OCI-LY1 (cell line): Measurements from ENCODE around the gene TULP3.

Source experiments
- H2AFZ ChIP-seq: fragments of 200-600 bp; sonication (generic), shearing (Covaris generic); 2 replicates; pipeline ENCODE4 v1.6.0; 2014; ENCODE audit warnings: antibody characterized with exemption, mild to moderate bottlenecking, low read length
- H3F3A ChIP-seq: fragments of 200-600 bp; sonication (generic), shearing (Covaris generic); 2 replicates; pipeline ENCODE4 v1.6.0; 2014; ENCODE audit warnings: mild to moderate bottlenecking, antibody characterized with exemption, low read length, moderate library complexity; ENCODE audit not compliant: insufficient read depth
- H3K27ac ChIP-seq: fragments of 200-600 bp; sonication (generic); 2 replicates; pipeline ENCODE4 v1.5.1; 2014; ENCODE audit warnings: low read length, mixed run types, mild to moderate bottlenecking, low read depth; ENCODE audit not compliant: poor library complexity, severe bottlenecking
- H3K27me3 ChIP-seq: fragments of 200-600 bp; sonication (generic); 2 replicates; pipeline ENCODE4 v1.6.0; 2014; ENCODE audit warnings: antibody characterized with exemption, mild to moderate bottlenecking, low read length, moderate library complexity; ENCODE audit not compliant: insufficient read depth
- H3K36me3 ChIP-seq: fragments of 200-600 bp; sonication (generic); 2 replicates; pipeline ENCODE4 v1.6.1; 2014; ENCODE audit warnings: mild to moderate bottlenecking, antibody characterized with exemption, low read length, moderate library complexity, mixed read lengths; ENCODE audit not compliant: insufficient read depth
- H3K4me1 ChIP-seq: fragments of 200-600 bp; sonication (generic); 2 replicates; pipeline ENCODE4 v1.5.1; 2014; ENCODE audit warnings: mild to moderate bottlenecking, low read length, moderate library complexity; ENCODE audit not compliant: insufficient read depth, severe bottlenecking
- H3K4me2 ChIP-seq: fragments of 200-600 bp; sonication (generic), shearing (Covaris generic); 2 replicates; pipeline ENCODE4 v1.6.1; 2014; ENCODE audit warnings: low read length
- H3K4me3 ChIP-seq: fragments of 200-600 bp; sonication (generic); 2 replicates; pipeline ENCODE4 v1.5.1; 2014; ENCODE audit warnings: low read length, low read depth, mild to moderate bottlenecking, mixed read lengths; ENCODE audit not compliant: poor library complexity, severe bottlenecking
- H3K79me2 ChIP-seq: fragments of 200-600 bp; shearing (Covaris generic); 2 replicates; pipeline ENCODE4 v1.6.1; 2016; ENCODE audit warnings: mixed run types, low read length, mixed read lengths; ENCODE audit not compliant: insufficient read depth
- H3K9ac ChIP-seq: fragments of 200-600 bp; sonication (generic), shearing (Covaris generic); 2 replicates; pipeline ENCODE4 v1.6.1; 2014; ENCODE audit warnings: mild to moderate bottlenecking, low read length, mixed read lengths
- H3K9me2 ChIP-seq: fragments of 200-600 bp; sonication (generic), shearing (Covaris generic); 2 replicates; pipeline ENCODE4 v1.6.1; 2014; ENCODE audit warnings: low read depth, mild to moderate bottlenecking, low read length, mixed read lengths
- H3K9me3 ChIP-seq: fragments of 200-600 bp; shearing (Covaris generic); 2 replicates; pipeline ENCODE4 v1.6.1; 2014; ENCODE audit warnings: low read length, mixed read lengths
- H4K20me1 ChIP-seq: fragments of 200-600 bp; sonication (generic), shearing (Covaris generic); 2 replicates; pipeline ENCODE4 v1.6.0; 2016; ENCODE audit warnings: mild to moderate bottlenecking, low read length; ENCODE audit not compliant: insufficient read depth
- EZH2 ChIP-seq: fragments of 200-600 bp; sonication (generic), shearing (Covaris generic); IDR thresholded peaks from 2 replicates; pipeline ENCODE4 v1.8.0; 2017; ENCODE audit warnings: borderline replicate concordance, mixed run types, mild to moderate bottlenecking, antibody characterized with exemption, low read length, moderate library complexity, mixed read lengths
- TF ChIP-seq, protein P1 (sequence below): fragments of 200-600 bp; sonication (generic), shearing (Covaris generic); IDR thresholded peaks from 2 replicates; pipeline ENCODE4 v1.5.1; 2017; ENCODE audit warnings: mild to moderate bottlenecking, antibody characterized with exemption, low read length, moderate library complexity, mixed read lengths

The TULP3 gene

DNA sequence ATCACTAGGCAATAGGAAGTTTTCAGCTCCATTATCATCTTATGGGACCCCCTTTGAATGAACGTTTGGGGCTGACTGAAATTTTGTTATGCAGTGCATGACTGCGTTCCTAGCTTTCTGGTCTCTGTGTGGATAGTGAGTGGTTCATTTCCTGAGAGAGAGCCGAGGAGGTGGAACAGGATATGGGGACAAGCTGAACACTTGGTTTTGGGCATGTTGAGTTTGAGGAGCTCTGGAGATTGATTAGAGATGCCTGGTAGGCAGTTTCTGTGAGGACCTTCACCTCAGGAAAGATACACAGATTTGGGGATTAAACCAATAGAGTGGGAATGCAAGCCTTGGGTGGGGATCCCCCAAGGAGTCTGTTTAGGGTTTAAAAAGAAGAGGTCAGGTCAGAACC lies 96.2 kb downstream of the TULP3 start:
- Histone ChIP-seq H3K27me3 (no peaks in the 10 kb centered on the region), H3K79me2 (no peaks in the 10 kb centered on the region), H3K4me2 (no peak overlapping the region), H3K36me3 (no peaks in the 10 kb centered on the region; the same call in 1 of the 2 replicates), H3F3A (no peaks in the 10 kb centered on the region), H3K4me3 (no peak overlapping the region), H2AFZ (no peak overlapping the region), H3K4me1 (no peaks in the 10 kb centered on the region), H4K20me1 (no peaks in the 10 kb centered on the region), H3K9ac (no peak overlapping the region), H3K9me3 (peaks cover 10% of the 10 kb centered on the region; the same call in 1 of the 2 replicates), H3K9me2 (no peaks in the 10 kb centered on the region), H3K27ac (no peak overlapping the region)
- TF ChIP-seq, protein P1, sequence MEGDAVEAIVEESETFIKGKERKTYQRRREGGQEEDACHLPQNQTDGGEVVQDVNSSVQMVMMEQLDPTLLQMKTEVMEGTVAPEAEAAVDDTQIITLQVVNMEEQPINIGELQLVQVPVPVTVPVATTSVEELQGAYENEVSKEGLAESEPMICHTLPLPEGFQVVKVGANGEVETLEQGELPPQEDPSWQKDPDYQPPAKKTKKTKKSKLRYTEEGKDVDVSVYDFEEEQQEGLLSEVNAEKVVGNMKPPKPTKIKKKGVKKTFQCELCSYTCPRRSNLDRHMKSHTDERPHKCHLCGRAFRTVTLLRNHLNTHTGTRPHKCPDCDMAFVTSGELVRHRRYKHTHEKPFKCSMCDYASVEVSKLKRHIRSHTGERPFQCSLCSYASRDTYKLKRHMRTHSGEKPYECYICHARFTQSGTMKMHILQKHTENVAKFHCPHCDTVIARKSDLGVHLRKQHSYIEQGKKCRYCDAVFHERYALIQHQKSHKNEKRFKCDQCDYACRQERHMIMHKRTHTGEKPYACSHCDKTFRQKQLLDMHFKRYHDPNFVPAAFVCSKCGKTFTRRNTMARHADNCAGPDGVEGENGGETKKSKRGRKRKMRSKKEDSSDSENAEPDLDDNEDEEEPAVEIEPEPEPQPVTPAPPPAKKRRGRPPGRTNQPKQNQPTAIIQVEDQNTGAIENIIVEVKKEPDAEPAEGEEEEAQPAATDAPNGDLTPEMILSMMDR = no peak
- no peak for TF ChIP-seq EZH2

DNA sequence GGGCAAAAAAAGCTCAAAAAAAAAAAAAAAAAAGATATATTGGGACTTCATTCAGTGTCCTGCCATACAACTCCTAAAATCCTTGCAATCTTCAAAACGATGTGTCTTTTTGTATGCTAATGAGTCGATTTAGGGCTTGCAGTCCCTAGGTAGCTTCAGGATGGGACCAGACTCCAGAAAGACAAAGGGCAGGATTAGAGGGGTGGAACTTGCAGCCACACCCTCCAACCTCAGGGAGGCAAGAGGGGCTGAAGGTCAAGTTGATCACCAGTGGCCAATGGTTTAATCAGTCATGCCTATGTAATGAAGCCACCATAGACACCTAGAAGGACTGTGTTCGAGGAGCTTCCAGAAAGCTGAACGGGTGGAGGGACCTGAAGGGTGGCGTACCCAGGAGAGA lies 97.8 kb downstream of the TULP3 start:
- H3K9me2 ChIP-seq = no peaks in the 10 kb centered on the region
- TF ChIP-seq, protein P1 = no peak
- no peaks in the 10 kb centered on the region for H4K20me1 ChIP-seq
- H3K4me3 ChIP-seq = no peak overlapping the region
- H3K27me3 ChIP-seq = no peaks in the 10 kb centered on the region
- H3K9me3 ChIP-seq = peaks cover 10% of the 10 kb centered on the region; the same call in 1 of the 2 replicates
- H3K4me2 ChIP-seq = no peak overlapping the region
- no peaks in the 10 kb centered on the region; the same call in 1 of the 2 replicates for H3K36me3 ChIP-seq
- no peaks in the 10 kb centered on the region for H3K79me2 ChIP-seq
- no peak overlapping the region for H3K9ac ChIP-seq
- H3K27ac ChIP-seq = no peak overlapping the region
- H3K4me1 ChIP-seq = no peaks in the 10 kb centered on the region
- H2AFZ ChIP-seq = no peak overlapping the region
- H3F3A ChIP-seq = no peaks in the 10 kb centered on the region
